Mesenchymal stem cell (in vitro differentiated cells and primary cell): ENCODE measurements around the gene SASH3.

Experiments used
- DNase-seq: peaks from one replicate; pipeline ENCODE4 v3.0.0-alpha.2; 2013
- H2AFZ ChIP-seq: one replicate; pipeline ENCODE4 v1.6.1; 2013; ENCODE audit warnings: low read depth, mild to moderate bottlenecking, control low read depth, inconsistent platforms, low read length, moderate library complexity
- H2AK5ac ChIP-seq: 2 replicates; pipeline ENCODE4 v1.6.1; 2013; ENCODE audit warnings: low read length, moderate library complexity, mild to moderate bottlenecking, inconsistent platforms; ENCODE audit not compliant: severe bottlenecking
- H2BK120ac ChIP-seq: one replicate; pipeline ENCODE4 v1.6.1; 2013; ENCODE audit warnings: low read depth, mild to moderate bottlenecking, inconsistent platforms, low read length, moderate library complexity
- H2BK12ac ChIP-seq, 2 experiments: one replicate each; pipeline ENCODE4 v1.6.1; 2013; ENCODE audit warnings: inconsistent platforms in 2 of 2, low read length in 2 of 2, mild to moderate bottlenecking in 2 of 2, moderate library complexity in 2 of 2, control low read depth in 1 of 2
- H2BK15ac ChIP-seq: one replicate; pipeline ENCODE4 v1.6.1; 2013; ENCODE audit warnings: mild to moderate bottlenecking, low read depth, inconsistent platforms; ENCODE audit not compliant: poor library complexity, severe bottlenecking
- H2BK5ac ChIP-seq: 2 replicates; pipeline ENCODE4 v1.6.1; 2013; ENCODE audit warnings: low read depth, mild to moderate bottlenecking, low read length, control low read depth, inconsistent platforms; ENCODE audit not compliant: poor library complexity, severe bottlenecking
- H3K14ac ChIP-seq, 2 experiments: one replicate each; pipeline ENCODE4 v1.6.1; 2013; ENCODE audit warnings: inconsistent platforms in 2 of 2, low read length in 2 of 2, control low read depth in 1 of 2, mild to moderate bottlenecking in 1 of 2, moderate library complexity in 1 of 2
- H3K18ac ChIP-seq, 2 experiments: one replicate each; pipeline ENCODE4 v1.6.1; 2013; ENCODE audit warnings: inconsistent platforms in 2 of 2, low read length in 2 of 2, control low read depth in 1 of 2, low read depth in 1 of 2, mild to moderate bottlenecking in 1 of 2
- H3K23ac ChIP-seq, 2 experiments: one replicate each; pipeline ENCODE4 v1.6.1; 2013; ENCODE audit warnings: inconsistent platforms in 2 of 2, low read length in 2 of 2, mild to moderate bottlenecking in 2 of 2, moderate library complexity in 2 of 2, control low read depth in 1 of 2
- H3K27ac ChIP-seq: 2 replicates; pipeline ENCODE4 v1.5.1; 2013; ENCODE audit warnings: mild to moderate bottlenecking, moderate library complexity, low read length, control low read depth, inconsistent platforms; ENCODE audit not compliant: poor library complexity, severe bottlenecking
- H3K27me3 ChIP-seq, 2 experiments: 2 replicates each; pipeline versions ENCODE4 v1.6.1 to v1.7.0; 2013; ENCODE audit warnings: low read length in 2 of 2, mild to moderate bottlenecking in 2 of 2, moderate library complexity in 2 of 2, control low read depth in 1 of 2, inconsistent platforms in 1 of 2; ENCODE audit not compliant: control insufficient read depth in 1 of 2, insufficient read depth in 1 of 2
- H3K36me3 ChIP-seq, 2 experiments: 2 replicates each; pipeline versions ENCODE4 v1.6.1 to v1.7.0; 2013; ENCODE audit warnings: low read length in 2 of 2, control low read depth in 1 of 2, inconsistent platforms in 1 of 2, low read depth in 1 of 2, mild to moderate bottlenecking in 1 of 2; ENCODE audit not compliant: insufficient read depth in 2 of 2, control insufficient read depth in 1 of 2
- H3K4ac ChIP-seq, 2 experiments: one replicate each; pipeline ENCODE4 v1.6.1; 2013; ENCODE audit warnings: inconsistent platforms in 2 of 2, low read length in 2 of 2, mild to moderate bottlenecking in 2 of 2, moderate library complexity in 2 of 2, control low read depth in 1 of 2, low read depth in 1 of 2
- H3K4me1 ChIP-seq: 2 replicates; pipeline ENCODE4 v1.6.1; 2013; ENCODE audit warnings: low read depth, low read length, control low read depth; ENCODE audit not compliant: control insufficient read depth, insufficient read depth
- H3K4me2 ChIP-seq: 2 replicates; pipeline ENCODE4 v1.6.1; 2013; ENCODE audit warnings: low read length, mild to moderate bottlenecking, inconsistent platforms; ENCODE audit not compliant: poor library complexity, severe bottlenecking
- H3K4me3 ChIP-seq, 2 experiments: 2 replicates each; pipeline versions ENCODE4 v1.5.1 to v1.7.0; 2013; ENCODE audit warnings: low read length in 2 of 2, mild to moderate bottlenecking in 2 of 2, control low read depth in 1 of 2, low read depth in 1 of 2; ENCODE audit not compliant: insufficient read depth in 1 of 2
- H3K79me1 ChIP-seq: replicated peaks from 2 replicates; pipeline ENCODE4 v1.6.1; 2013; ENCODE audit warnings: mild to moderate bottlenecking, control low read depth, low read length, inconsistent platforms; ENCODE audit not compliant: poor library complexity, severe bottlenecking
- H3K9ac ChIP-seq: 2 replicates; pipeline ENCODE4 v1.7.0; 2013; ENCODE audit warnings: mild to moderate bottlenecking, low read length, moderate library complexity
- H3K9me3 ChIP-seq: 2 replicates; pipeline ENCODE4 v1.7.0; 2013; ENCODE audit warnings: mild to moderate bottlenecking, low read length; ENCODE audit not compliant: control insufficient read depth
- H4K8ac ChIP-seq: one replicate; pipeline ENCODE4 v1.6.1; 2013; ENCODE audit warnings: inconsistent platforms, mild to moderate bottlenecking, low read length, moderate library complexity
- H4K91ac ChIP-seq: one replicate; pipeline ENCODE4 v1.6.1; 2013; ENCODE audit warnings: mild to moderate bottlenecking, low read length, inconsistent platforms
- WGBS: methylation state at CpG from one replicate; pipeline ENCODE4 v1.1.7; 2013; ENCODE audit warnings: mixed read lengths; 5-methylcytosine and 5-hydroxymethylcytosine counted together

Gene SASH3

DNA sequence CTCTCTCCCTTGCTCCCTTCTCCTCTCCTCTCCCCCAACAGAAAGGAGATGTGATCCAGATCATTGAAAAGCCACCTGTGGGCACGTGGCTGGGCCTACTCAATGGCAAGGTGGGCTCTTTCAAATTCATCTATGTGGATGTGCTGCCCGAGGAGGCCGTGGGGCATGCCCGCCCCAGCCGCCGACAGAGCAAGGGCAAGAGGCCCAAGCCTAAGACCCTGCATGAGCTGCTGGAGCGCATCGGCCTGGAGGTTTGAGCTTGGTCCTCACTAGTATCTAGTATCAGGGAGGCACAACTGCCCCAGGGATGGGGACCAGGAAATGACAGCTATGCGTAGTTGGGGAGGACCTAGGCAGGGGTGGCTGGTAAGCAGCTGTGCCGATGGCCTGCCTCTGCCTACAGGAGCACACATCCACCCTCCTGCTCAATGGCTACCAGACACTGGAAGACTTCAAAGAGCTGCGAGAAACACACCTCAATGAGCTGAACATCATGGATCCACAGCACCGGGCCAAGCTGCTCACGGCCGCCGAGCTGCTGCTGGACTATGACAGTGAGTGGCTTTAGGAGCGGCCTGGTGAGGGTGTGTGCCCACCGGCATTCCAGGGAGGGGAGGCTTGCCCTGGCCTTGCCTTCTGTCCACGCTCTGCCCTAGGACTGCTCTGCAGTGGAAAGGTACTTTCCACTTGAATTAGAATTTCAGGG, 13.0 kb downstream of the SASH3 start:
- Histone ChIP-seq H3K79me1 (no peaks in the 10 kb centered on the region), H3K9me3 (no peaks in the 10 kb centered on the region), H3K36me3 (peaks cover under 1 to 11% of the 10 kb centered on the region in 2 experiments), H2BK120ac (no peak overlapping the region), H3K4me2 (no peak overlapping the region), H3K9ac (no peak overlapping the region), H2BK15ac (no peak overlapping the region), H4K91ac (no peak overlapping the region), H2BK12ac (no peak overlapping the region), H2AK5ac (no peak overlapping the region), H3K4ac (no peak overlapping the region), H3K23ac (no peak overlapping the region), H3K4me3 (no peak overlapping the region), H2AFZ (no peak overlapping the region), H3K4me1 (no peaks in the 10 kb centered on the region), H3K27ac (no peak overlapping the region), H3K18ac (no peak overlapping the region), H2BK5ac (no peak overlapping the region), H4K8ac (no peak overlapping the region), H3K14ac (no peak overlapping the region), H3K27me3 (peaks cover 0 to 23% of the 10 kb centered on the region in 2 experiments)
- DNase-seq = no peak
- 97% methylated on average over 15 of the region's 18 CpGs for WGBS

DNA sequence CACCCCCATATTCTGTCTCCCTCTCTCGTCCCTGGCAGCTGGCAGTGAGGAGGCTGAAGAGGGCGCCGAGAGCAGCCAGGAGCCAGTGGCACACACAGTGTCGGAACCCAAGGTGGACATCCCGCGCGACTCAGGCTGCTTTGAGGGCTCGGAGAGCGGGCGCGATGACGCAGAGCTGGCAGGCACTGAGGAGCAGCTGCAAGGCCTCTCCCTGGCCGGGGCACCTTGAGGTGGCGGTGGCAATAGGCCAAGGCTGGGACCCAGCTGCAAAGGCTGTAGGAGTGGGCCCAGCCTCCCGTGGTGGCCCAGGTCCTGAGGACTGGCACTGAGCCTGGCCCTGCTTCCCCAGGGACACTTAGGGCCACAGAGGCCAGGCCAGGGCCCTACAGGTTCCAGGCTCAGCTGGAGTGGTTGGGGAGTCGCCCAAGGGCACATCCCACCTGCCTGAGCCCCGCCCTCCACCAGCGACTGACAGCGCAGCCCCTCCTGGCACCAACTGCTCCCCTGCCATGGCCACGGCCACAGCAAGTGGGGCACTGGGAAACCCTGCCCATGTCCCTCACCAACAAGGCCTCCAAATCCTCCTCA, 13.9 kb downstream of the SASH3 start:
- Histone ChIP-seq H3K18ac (no peak overlapping the region), H4K8ac (no peak overlapping the region), H3K23ac (no peak overlapping the region), H2AK5ac (no peak overlapping the region), H3K9me3 (no peaks in the 10 kb centered on the region), H3K27ac (no peak overlapping the region), H2BK12ac (no peak overlapping the region), H3K4me3 (no peak overlapping the region), H3K79me1 (no peaks in the 10 kb centered on the region), H2BK15ac (no peak overlapping the region), H3K36me3 (peaks cover 10 to 16% of the 10 kb centered on the region in 2 experiments), H3K4me2 (no peak overlapping the region), H3K4ac (no peak overlapping the region), H3K4me1 (no peaks in the 10 kb centered on the region), H2BK120ac (no peak overlapping the region), H3K27me3 (peaks cover 0 to 24% of the 10 kb centered on the region in 2 experiments), H3K9ac (no peak overlapping the region), H4K91ac (no peak overlapping the region), H2BK5ac (no peak overlapping the region), H2AFZ (no peak overlapping the region), H3K14ac (no peak overlapping the region)
- DNase-seq = no peak
- WGBS = 94% methylated on average over 20 of the region's 20 CpGs

DNA sequence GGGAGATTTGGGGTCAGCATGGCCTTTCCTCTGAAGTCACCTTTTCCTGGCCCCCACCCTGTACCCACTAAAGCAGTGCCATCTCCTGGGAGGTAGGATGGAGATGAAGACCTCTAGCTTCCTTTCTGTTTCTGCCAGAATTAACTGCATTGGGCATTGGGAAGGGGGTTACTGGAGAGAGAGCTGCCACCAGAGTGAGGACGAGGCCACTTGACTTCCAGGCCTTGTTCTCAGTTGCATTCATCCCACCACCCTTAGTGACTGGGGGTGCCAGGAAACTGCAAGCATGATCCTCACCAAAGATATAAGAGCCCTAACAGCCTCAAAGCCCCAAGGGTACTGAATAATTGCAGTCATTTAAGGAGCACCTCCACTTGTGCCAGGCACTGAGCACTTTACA, 15.8 kb downstream of the SASH3 start:
- Histone ChIP-seq H2BK120ac (no peak overlapping the region), H3K14ac (no peak overlapping the region), H2AFZ (no peak overlapping the region), H3K79me1 (no peaks in the 10 kb centered on the region), H3K27me3 (peaks cover 0 to 25% of the 10 kb centered on the region in 2 experiments), H2BK12ac (no peak overlapping the region), H2AK5ac (no peak overlapping the region), H3K36me3 (peaks cover 17 to 18% of the 10 kb centered on the region in 2 experiments), H3K23ac (no peak overlapping the region), H2BK5ac (no peak overlapping the region), H3K4me1 (no peaks in the 10 kb centered on the region), H4K8ac (no peak overlapping the region), H3K4me3 (no peak overlapping the region), H3K18ac (no peak overlapping the region), H3K4me2 (no peak overlapping the region), H3K9ac (no peak overlapping the region), H3K4ac (no peak overlapping the region), H3K27ac (no peak overlapping the region), H4K91ac (no peak overlapping the region), H2BK15ac (no peak overlapping the region), H3K9me3 (no peaks in the 10 kb centered on the region)
- WGBS = 100% methylated on average over 1 of the region's 1 CpG
- DNase-seq = no peak

DNA sequence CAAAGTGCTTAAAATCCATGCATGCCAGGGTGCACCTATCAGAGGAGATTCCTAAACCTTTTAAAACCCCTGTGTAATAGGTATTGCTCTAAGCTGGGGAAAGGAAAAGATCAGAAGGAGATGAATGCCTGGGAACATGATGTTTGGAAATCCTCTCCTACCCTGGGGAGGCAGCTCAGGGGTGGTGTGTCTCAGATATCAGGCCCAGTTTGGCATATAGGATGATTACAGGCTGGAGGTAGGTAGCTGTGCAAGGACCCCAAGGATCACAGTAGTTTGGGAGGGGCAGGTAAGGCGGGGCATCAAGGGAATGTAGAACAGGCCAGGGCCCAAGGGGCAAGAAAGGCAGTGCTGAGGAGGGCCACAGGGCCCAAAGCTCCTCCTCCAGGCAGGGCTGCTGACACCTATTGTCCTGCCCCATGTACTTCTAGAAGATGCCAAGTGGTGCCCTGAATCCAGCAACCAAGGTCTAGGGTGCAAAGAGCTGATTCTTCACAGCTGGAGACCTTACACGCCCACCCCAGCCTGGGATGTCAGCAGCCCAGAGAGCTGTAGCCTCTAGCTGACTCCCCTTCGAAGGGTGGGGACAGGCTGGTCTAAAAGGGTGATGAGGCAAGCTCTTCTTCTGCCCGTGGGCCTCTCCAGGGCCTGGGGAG, 17.6 kb downstream of the SASH3 start:
- no peak overlapping the region for H4K8ac ChIP-seq
- 94% methylated on average over 4 of the region's 4 CpGs for WGBS
- H2BK12ac ChIP-seq = no peak overlapping the region
- H3K9me3 ChIP-seq = no peaks in the 10 kb centered on the region
- H3K9ac ChIP-seq = no peak overlapping the region
- no peak overlapping the region for H3K18ac ChIP-seq
- no peak overlapping the region for H3K27ac ChIP-seq
- H2AFZ ChIP-seq = no peak overlapping the region
- peaks cover 17 to 24% of the 10 kb centered on the region in 2 experiments for H3K36me3 ChIP-seq
- H3K4me1 ChIP-seq = no peaks in the 10 kb centered on the region
- no peak overlapping the region for H2BK5ac ChIP-seq
- no peak overlapping the region for H3K14ac ChIP-seq
- no peak for DNase-seq
- H3K27me3 ChIP-seq = peaks cover 0 to 20% of the 10 kb centered on the region in 2 experiments
- no peak overlapping the region for H3K4me3 ChIP-seq
- H2BK120ac ChIP-seq = no peak overlapping the region
- no peak overlapping the region for H2BK15ac ChIP-seq
- H3K4ac ChIP-seq = no peak overlapping the region
- H4K91ac ChIP-seq = no peak overlapping the region
- no peaks in the 10 kb centered on the region for H3K79me1 ChIP-seq
- no peak overlapping the region for H3K23ac ChIP-seq
- H3K4me2 ChIP-seq = no peak overlapping the region
- H2AK5ac ChIP-seq = no peak overlapping the region
